Measurements from ENCODE around the gene GCAT.

Gene GCAT

DNA sequence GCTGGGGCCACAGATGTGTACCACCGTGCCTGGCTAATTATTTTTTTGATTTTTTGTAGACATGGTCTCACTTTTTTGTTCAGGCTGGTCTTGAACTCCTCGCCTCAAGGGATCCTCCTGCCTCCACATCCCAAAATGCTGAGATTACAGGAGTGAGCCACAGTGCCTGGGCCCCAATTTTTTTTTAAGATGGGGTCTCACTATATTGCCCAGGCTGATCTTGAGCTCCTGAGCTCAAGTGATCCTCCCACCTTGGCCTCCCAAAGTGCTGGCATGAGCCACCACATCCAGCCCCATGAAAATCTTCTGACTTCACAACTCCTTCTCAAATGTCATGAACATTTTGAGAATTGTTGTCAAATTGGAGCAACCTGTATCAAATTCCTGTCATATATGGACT, 38.7 kb downstream of the GCAT start:
- in situ Hi-C loops (cut with HindIII; ENCODE audit: low pct_unique_long_range_greater_than_20kb, low sequenced_read_pairs): no loop called here
- no peak for TF ChIP-seq JUND (IDR thresholded peaks at IDR 0.05; ENCODE audit: low read depth)
- DNase-seq (ENCODE audit: low read depth in 1 of 2, low spot score in 1 of 2): no peak

- peak in 1 of 2 experiments; percentile 58 for DNase-seq (ENCODE audit: low read depth in 1 of 2, low spot score in 1 of 2)
- in situ Hi-C loops (cut with HindIII; ENCODE audit: low pct_unique_long_range_greater_than_20kb, low sequenced_read_pairs): no loop called here
- no peak for TF ChIP-seq JUND (IDR thresholded peaks at IDR 0.05; ENCODE audit: low read depth)
Observed at GRCh38 chr22:37848587-37849088, 40.9 kb downstream of the GCAT start.

DNA sequence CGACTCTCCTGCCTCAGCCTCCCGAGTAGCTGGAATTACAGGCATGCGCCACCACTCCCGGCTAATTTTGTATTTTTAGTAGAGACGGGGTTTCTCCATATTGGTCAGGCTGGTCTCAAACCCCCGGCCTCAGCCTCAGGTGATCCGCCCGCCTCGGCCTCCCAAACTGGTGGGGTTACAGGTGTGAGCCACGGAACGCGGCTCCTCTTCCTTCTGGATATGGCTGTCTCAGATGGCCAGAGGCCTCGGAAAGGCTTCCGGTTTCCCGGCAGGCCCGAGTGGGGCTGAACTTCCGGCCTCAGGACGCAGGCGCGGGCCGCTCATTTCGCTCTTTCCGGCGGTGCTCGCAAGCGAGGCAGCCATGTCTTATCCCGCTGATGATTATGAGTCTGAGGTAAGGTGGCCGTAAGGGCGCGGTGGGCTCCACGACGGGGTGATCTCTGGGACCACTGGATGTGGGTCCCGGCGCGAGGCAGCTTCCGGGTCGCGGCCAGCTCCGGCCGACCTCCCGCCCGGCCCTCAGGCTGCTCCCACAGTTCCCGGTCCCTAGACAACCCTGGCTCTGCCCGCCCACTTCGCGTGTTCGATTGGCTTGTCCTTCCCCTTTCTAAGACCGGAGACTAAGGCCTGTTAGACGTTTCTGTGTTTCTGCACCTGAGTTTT, 41.5 kb downstream of the GCAT start, which contains the start of gene EIF3L:
EIF3L (plus strand) TSS at position 331 of the 663 bp plus-strand sequence; CDS start at position 362, 31 bp downstream.
- no peak for TF ChIP-seq JUND (IDR thresholded peaks at IDR 0.05; ENCODE audit: low read depth)
- DNase-seq (ENCODE audit: low read depth in 1 of 2, low spot score in 1 of 2): peak; percentile 90
- in situ Hi-C loops (cut with HindIII; ENCODE audit: low pct_unique_long_range_greater_than_20kb, low sequenced_read_pairs): no loop called here

DNA sequence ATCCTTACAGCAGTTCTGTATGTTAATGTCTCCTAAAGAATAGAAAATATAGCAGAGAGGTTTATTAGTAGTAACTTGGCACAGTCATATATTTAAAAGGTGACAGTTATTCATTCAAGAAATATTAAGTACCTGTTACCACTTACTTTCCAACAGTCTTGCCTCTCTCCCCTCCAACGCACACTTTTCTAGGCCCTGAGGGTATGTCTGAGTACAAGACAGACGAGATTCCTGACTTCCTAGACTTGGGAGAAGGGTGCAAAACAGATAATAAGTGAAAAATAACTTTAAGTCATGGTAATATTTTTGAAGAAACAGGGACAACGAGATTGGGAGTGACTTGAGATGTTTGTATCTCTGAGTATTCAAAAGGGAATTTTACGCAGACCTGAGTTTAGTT, 43.1 kb downstream of the GCAT start:
- in situ Hi-C loops (cut with HindIII; ENCODE audit: low pct_unique_long_range_greater_than_20kb, low sequenced_read_pairs): no loop called here
- TF ChIP-seq JUND (IDR thresholded peaks at IDR 0.05; ENCODE audit: low read depth): no peak
- no peak for DNase-seq (ENCODE audit: low read depth in 1 of 2, low spot score in 1 of 2)

GRCh38 chr22:37852418-37852817, 44.7 kb downstream of the GCAT start:
- in situ Hi-C loops (cut with HindIII; ENCODE audit: low pct_unique_long_range_greater_than_20kb, low sequenced_read_pairs): no loop called here
- TF ChIP-seq JUND (IDR thresholded peaks at IDR 0.05; ENCODE audit: low read depth): no peak

GRCh38 chr22:37854946-37855345, 47.2 kb downstream of the GCAT start:
- no peak for DNase-seq (ENCODE audit: low read depth in 1 of 2, low spot score in 1 of 2)
- in situ Hi-C loops (cut with HindIII; ENCODE audit: low pct_unique_long_range_greater_than_20kb, low sequenced_read_pairs): no loop called here
- TF ChIP-seq JUND (IDR thresholded peaks at IDR 0.05; ENCODE audit: low read depth): no peak

More at GRCh38 chr22:37852418-37852817, 44.7 kb downstream of the GCAT start:
- DNase-seq (ENCODE audit: low read depth in 1 of 2, low spot score in 1 of 2): no peak

DNA sequence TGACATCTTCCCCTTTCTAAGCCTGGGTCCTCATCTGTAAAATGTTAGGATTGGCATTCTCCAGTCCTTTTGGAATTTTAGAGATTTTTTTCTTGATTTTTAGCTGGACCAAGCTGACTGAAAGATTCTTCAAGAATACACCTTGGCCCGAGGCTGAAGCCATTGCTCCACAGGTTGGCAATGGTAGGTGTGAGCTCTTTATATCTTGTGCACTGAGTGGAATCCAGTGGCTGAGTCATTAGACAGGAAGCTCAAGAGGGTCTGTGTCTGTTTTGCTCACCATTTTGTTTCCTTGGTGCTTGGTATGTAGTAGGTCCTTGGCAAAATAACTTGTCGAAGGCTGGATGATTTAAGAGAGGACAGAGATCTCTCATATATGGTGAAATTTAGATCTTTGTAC, 47.7 kb downstream of the GCAT start:
- no peak for DNase-seq (ENCODE audit: low read depth in 1 of 2, low spot score in 1 of 2)
- in situ Hi-C loops (cut with HindIII; ENCODE audit: low pct_unique_long_range_greater_than_20kb, low sequenced_read_pairs): no loop called here
- no peak for TF ChIP-seq JUND (IDR thresholded peaks at IDR 0.05; ENCODE audit: low read depth)

GRCh38 chr22:37860796-37861421, 53.2 kb downstream of the GCAT start:
- no peak for TF ChIP-seq JUND (IDR thresholded peaks at IDR 0.05; ENCODE audit: low read depth)
- in situ Hi-C loops (cut with HindIII; ENCODE audit: low pct_unique_long_range_greater_than_20kb, low sequenced_read_pairs): no loop called here
- DNase-seq (ENCODE audit: low read depth in 1 of 2, low spot score in 1 of 2): no peak

GRCh38 chr22:37862570-37863325, 55.0 kb downstream of the GCAT start:
- DNase-seq (ENCODE audit: low read depth in 1 of 2, low spot score in 1 of 2): no peak
- TF ChIP-seq JUND (IDR thresholded peaks at IDR 0.05; ENCODE audit: low read depth): no peak
- in situ Hi-C loops (cut with HindIII; ENCODE audit: low pct_unique_long_range_greater_than_20kb, low sequenced_read_pairs): no loop called here

GRCh38 chr22:37865510-37865909, 57.8 kb downstream of the GCAT start:
- no peak for DNase-seq (ENCODE audit: low read depth in 1 of 2, low spot score in 1 of 2)
- in situ Hi-C loops (cut with HindIII; ENCODE audit: low pct_unique_long_range_greater_than_20kb, low sequenced_read_pairs): no loop called here
- TF ChIP-seq JUND (IDR thresholded peaks at IDR 0.05; ENCODE audit: low read depth): no peak
